ENCODE measurements around the gene IL18RAP. TPM values are rescaled to one million over a fixed set of nuclear protein-coding genes. Genes with fewer than 3 reads are reported as not detected.

Gene IL18RAP
- total RNA-seq, 1 donor from 2014 or later: 0.45 TPM

- DNase-seq (ENCODE audit: low spot score) (no peak), ATAC-seq (no peak)
These were observed 69.0 kb downstream of the IL18RAP start for GRCh38 chr2:102492006-102492405.

DNA sequence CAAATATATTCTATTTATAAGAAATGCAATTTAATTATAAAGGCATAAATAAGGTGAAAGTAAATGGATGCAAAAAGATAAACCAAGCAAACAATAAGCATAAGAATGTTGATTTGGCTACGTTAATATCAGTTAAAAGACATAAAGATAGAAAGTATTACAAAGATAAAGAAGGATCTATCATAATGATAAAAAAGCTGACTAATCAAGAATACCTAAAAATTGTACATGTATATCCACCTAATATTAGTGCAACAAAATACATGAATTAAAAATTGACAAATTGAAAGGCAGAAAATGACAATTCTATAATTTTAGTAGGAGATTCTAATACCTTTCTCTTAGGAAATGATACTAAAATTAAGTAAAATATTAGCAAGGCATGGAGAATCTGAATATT lies 71.6 kb downstream of the IL18RAP start:
- no peak for DNase-seq (ENCODE audit: low spot score)
- no peak for ATAC-seq

DNA sequence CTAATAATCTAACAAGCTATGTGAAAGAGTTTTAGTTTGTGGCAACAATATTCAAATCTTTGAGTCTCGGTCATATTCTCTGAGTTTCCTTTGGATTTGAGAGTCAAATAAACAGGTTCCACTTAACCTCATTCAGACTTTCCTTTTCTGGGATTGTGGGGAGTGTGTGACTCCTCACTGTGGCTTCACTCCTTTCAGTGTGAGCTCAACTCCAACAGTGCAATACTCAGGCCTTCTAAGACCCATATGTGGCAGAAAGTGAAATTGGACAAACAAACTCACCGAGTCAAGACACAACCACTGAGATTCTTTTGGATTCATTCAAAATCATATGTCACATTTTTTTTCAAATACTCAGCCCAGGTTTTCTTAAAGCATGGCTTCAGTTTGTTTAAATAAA lies 75.5 kb downstream of the IL18RAP start:
- no peak for DNase-seq (ENCODE audit: low spot score)

GRCh38 chr2:102499558-102499957 lies 76.6 kb downstream of the IL18RAP start:
- ATAC-seq (no peak), DNase-seq (ENCODE audit: low spot score) (no peak)

More for the DNA sequence above, 75.5 kb downstream of the IL18RAP start:
- no peak for ATAC-seq

Other genes with a start within 250 kb of the IL18RAP start
- 2.5 TPM for gene IL1RL2, start 236.1 kb upstream of the IL18RAP start, total RNA-seq
- gene IL1RL1, start 111.6 kb upstream of the IL18RAP start, total RNA-seq: 2.6 TPM
- gene IL18R1, start 67.4 kb upstream of the IL18RAP start, total RNA-seq: 7.6 TPM
- not detected for gene SLC9A4, start 50.1 kb downstream of the IL18RAP start, total RNA-seq
- gene SLC9A2, start 196.4 kb downstream of the IL18RAP start, total RNA-seq: not detected

Measured in left lobe of liver (tissue), 2 donors.